Measurements from ENCODE around the gene SLC9A3. TPM values are rescaled to one million over a fixed set of nuclear protein-coding genes. Genes with fewer than 3 reads are reported as not detected.
A peak's percentile ranks its signal among the peaks of the same experiment; 100 is the strongest.

The SLC9A3 gene
- polyA plus RNA-seq, 1 of the 3 experiments (the other 2 are of a cell fraction) = 1.9 TPM

GRCh38 chr5:427415-428087 is 96.7 kb downstream of the SLC9A3 start:
- Histone ChIP-seq H2AFZ (ENCODE audit: low read depth) (no peak overlapping the region), H3K79me2 (ENCODE audit: insufficient read depth) (no peaks in the 10 kb centered on the region), H3K9me2 (no peaks in the 10 kb centered on the region), H4K20me1 (ENCODE audit: insufficient read depth) (no peaks in the 10 kb centered on the region), H3K9ac (no peak overlapping the region), H3K9me3 (no peaks in the 10 kb centered on the region), H3K4me3 (ENCODE audit: low read depth in 2 of 2, low read length in 1 of 2) (no peak overlapping the region), H3K36me3 (replicated peaks in 1 of 2; ENCODE audit: control insufficient read depth in 1 of 2, insufficient read depth in 2 of 2, low read length in 1 of 2) (no peaks in the 10 kb centered on the region), H3K4me2 (no peak overlapping the region), H3F3A (replicated peaks; ENCODE audit: insufficient read depth) (no peaks in the 10 kb centered on the region), H3K4me1 (ENCODE audit: control insufficient read depth in 1 of 2, insufficient read depth in 2 of 2, low read depth in 1 of 2, low read length in 1 of 2) (peaks cover 0 to 3% of the 10 kb centered on the region in 2 experiments; a peak in 1 of 4 replicates), H3K27me3 (ENCODE audit: insufficient read depth) (no peaks in the 10 kb centered on the region), H3K27ac (ENCODE audit: low read depth in 2 of 2, low read length in 1 of 2) (no peak overlapping the region)
- no peak for TF ChIP-seq RFX5 (IDR thresholded peaks at IDR 0.05; ENCODE audit: low read length)
- no peak for TF ChIP-seq TAF1 (IDR thresholded peaks at IDR 0.05; ENCODE audit: borderline replicate concordance, low read depth, low read length)
- ChIA-PET CTCF (no interaction called here), POLR2A (no interaction called here)
- DNase-seq = no peak
- 87% methylated on average over 34 of the region's 39 CpGs for WGBS (ENCODE audit: low lambda C conversion rate)

GRCh38 chr5:426392-426976 is 97.8 kb downstream of the SLC9A3 start:
- no peaks in the 10 kb centered on the region for H3K36me3 ChIP-seq (replicated peaks in 1 of 2; ENCODE audit: control insufficient read depth in 1 of 2, insufficient read depth in 2 of 2, low read length in 1 of 2)
- H3K27me3 ChIP-seq (ENCODE audit: insufficient read depth) = no peaks in the 10 kb centered on the region
- TF ChIP-seq RCOR1 (IDR thresholded peaks at IDR 0.05; ENCODE audit: low read length) (no peak), TAF1 (IDR thresholded peaks at IDR 0.05; ENCODE audit: borderline replicate concordance, low read depth, low read length) (no peak), MEF2A (IDR thresholded peaks at IDR 0.05; ENCODE audit: borderline replicate concordance, low read depth) (no peak), SMC3 (IDR thresholded peaks at IDR 0.05; ENCODE audit: low read depth, low read length) (no peak), FOXM1 (IDR thresholded peaks at IDR 0.05; ENCODE audit: low read depth) (no peak)
- H3K4me3 ChIP-seq (ENCODE audit: low read depth in 2 of 2, low read length in 1 of 2) = no peak overlapping the region
- no peaks in the 10 kb centered on the region for H3K9me2 ChIP-seq
- no peaks in the 10 kb centered on the region for H3K9me3 ChIP-seq
- no peak overlapping the region for H3K9ac ChIP-seq
- WGBS (ENCODE audit: low lambda C conversion rate) = 44% methylated on average over 3 of the region's 3 CpGs
- no peaks in the 10 kb centered on the region for H3F3A ChIP-seq (replicated peaks; ENCODE audit: insufficient read depth)
- ChIA-PET POLR2A (no interaction called here), CTCF (no interaction called here)
- no peaks in the 10 kb centered on the region for H3K79me2 ChIP-seq (ENCODE audit: insufficient read depth)
- H4K20me1 ChIP-seq (ENCODE audit: insufficient read depth) = no peaks in the 10 kb centered on the region
- H2AFZ ChIP-seq (ENCODE audit: low read depth) = no peak overlapping the region
- no peak overlapping the region for H3K27ac ChIP-seq (ENCODE audit: low read depth in 2 of 2, low read length in 1 of 2)
- no peak for DNase-seq
- H3K4me2 ChIP-seq = no peak overlapping the region
- peaks cover 0 to 3% of the 10 kb centered on the region in 2 experiments; a peak in 1 of 4 replicates for H3K4me1 ChIP-seq (ENCODE audit: control insufficient read depth in 1 of 2, insufficient read depth in 2 of 2, low read depth in 1 of 2, low read length in 1 of 2)

GRCh38 chr5:425714-426113 is 98.5 kb downstream of the SLC9A3 start:
- no peak for TF ChIP-seq GABPA (IDR thresholded peaks at IDR 0.05; ENCODE audit: low read depth)
- TF ChIP-seq FOXJ3 (CRISPR knock-in tag; IDR thresholded peaks at IDR 0.05) = no peak
- peak; percentile 24 for TF ChIP-seq CTCF (IDR thresholded peaks at IDR 0.05)
- no peak for TF ChIP-seq YY1 (IDR thresholded peaks at IDR 0.05; ENCODE audit: low read depth)
- TF ChIP-seq RAD21 (IDR thresholded peaks at IDR 0.05; ENCODE audit: low read length) = peak; percentile 51
- no peak for TF ChIP-seq MXI1 (IDR thresholded peaks at IDR 0.05; ENCODE audit: low read depth, low read length)
- TF ChIP-seq SMC3 (IDR thresholded peaks at IDR 0.05; ENCODE audit: low read depth, low read length) = peak; percentile 12; the same call in 1 of the 2 replicates
- no peak for TF ChIP-seq IRF3 (IDR thresholded peaks at IDR 0.05; ENCODE audit: low read depth, low read length)
- no peak for TF ChIP-seq ELF1 (IDR thresholded peaks at IDR 0.05)
- no peak for TF ChIP-seq FOSL2 (IDR thresholded peaks at IDR 0.05; ENCODE audit: borderline replicate concordance, low read depth)
- TF ChIP-seq RXRA (IDR thresholded peaks at IDR 0.05; ENCODE audit: borderline replicate concordance, low read depth) = no peak
- H3K9me2 ChIP-seq = no peaks in the 10 kb centered on the region
- ChIA-PET CTCF (interaction anchor here (1.5 kb wide), 1 partner anchor 237 kb away, joined by 7 read pairs; no protein-coding TSS in a partner anchor), POLR2A (no interaction called here)
- H3F3A ChIP-seq (replicated peaks; ENCODE audit: insufficient read depth) = no peaks in the 10 kb centered on the region
- H3K36me3 ChIP-seq (replicated peaks in 1 of 2; ENCODE audit: control insufficient read depth in 1 of 2, insufficient read depth in 2 of 2, low read length in 1 of 2) = no peaks in the 10 kb centered on the region
- H3K27me3 ChIP-seq (ENCODE audit: insufficient read depth) = no peaks in the 10 kb centered on the region
- peaks cover 0 to 3% of the 10 kb centered on the region in 2 experiments; a peak in 1 of 4 replicates for H3K4me1 ChIP-seq (ENCODE audit: control insufficient read depth in 1 of 2, insufficient read depth in 2 of 2, low read depth in 1 of 2, low read length in 1 of 2)
- no peaks in the 10 kb centered on the region for H3K9me3 ChIP-seq
- H3K27ac ChIP-seq (ENCODE audit: low read depth in 2 of 2, low read length in 1 of 2) = no peak overlapping the region
- 49% methylated on average over 5 of the region's 5 CpGs for WGBS (ENCODE audit: low lambda C conversion rate)
- no peaks in the 10 kb centered on the region for H3K79me2 ChIP-seq (ENCODE audit: insufficient read depth)
- H3K9ac ChIP-seq = no peak overlapping the region
- H2AFZ ChIP-seq (ENCODE audit: low read depth) = no peak overlapping the region
- no peak overlapping the region for H3K4me2 ChIP-seq
- H3K4me3 ChIP-seq (ENCODE audit: low read depth in 2 of 2, low read length in 1 of 2) = no peak overlapping the region
- H4K20me1 ChIP-seq (ENCODE audit: insufficient read depth) = no peaks in the 10 kb centered on the region
- no peak for DNase-seq
